ENCODE data around the gene LCN2.

GRCh38 chr9:128146591-128147120 lies 2.6 kb upstream of the LCN2 start:
- no peak for TF ChIP-seq CTCF (conservative IDR thresholded peaks at IDR 0.05; ENCODE audit: low read depth, low read length)
- no peak for TF ChIP-seq EZH2 (IDR thresholded peaks at IDR 0.05; ENCODE audit: borderline replicate concordance, low read depth, low read length, poor library complexity, severe bottlenecking)
